ENCODE data around the gene PRF1. TPM values are rescaled to one million over a fixed set of nuclear protein-coding genes. Genes with fewer than 3 reads are reported as not detected.
"Not testable (repeated sequence)": the region's sequence is repeated elsewhere in the genome, so short reads cannot be mapped to it uniquely, and the experiment has no call there.

PRF1 gene
- total RNA-seq: 10 to 100 TPM in 1 of 4 donors, 1 to 10 TPM in 3; 3.0 to 21.4 (median 3.6) TPM

DNA sequence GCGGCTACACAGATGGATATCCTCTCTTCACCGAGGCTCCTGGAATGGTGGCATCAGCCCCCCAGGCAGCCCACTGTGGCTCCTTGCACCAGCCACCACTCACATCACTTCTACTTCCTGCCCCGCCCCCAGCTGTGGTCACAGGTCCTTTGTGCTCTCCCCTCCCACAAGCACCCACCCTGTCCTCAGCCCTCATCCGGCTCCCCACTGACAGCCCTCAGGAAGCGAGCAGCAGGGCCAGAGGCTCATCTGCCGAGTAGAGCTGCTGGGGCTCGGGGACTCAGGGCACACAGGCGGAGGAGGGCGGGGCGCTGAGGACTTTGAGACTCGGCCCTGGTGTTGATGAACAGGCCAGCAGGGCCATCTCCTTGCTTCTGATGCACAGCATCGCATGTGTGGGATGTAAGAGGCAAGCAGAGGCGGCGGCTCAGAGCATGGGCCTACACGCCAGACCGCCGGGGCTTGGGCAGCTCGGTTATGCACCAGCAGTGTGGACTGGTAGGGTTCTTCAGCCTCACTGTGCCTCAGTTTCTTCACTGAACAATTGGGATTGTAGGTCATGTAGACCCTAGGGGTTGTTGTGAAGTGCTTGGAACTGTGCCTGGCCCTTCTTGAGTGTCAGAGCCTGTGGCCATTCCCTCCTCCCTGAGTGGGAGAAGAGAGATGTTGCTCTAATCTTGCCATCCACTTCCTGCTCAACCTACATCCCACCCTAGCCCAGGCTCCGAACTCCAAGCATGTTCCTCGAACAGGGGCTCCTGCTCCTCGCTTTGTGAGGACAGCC lies at the start of gene PRF1:
Gene PRF1, minus strand, starts transcription at position 77 of the 784 bp plus-strand sequence. CDS start 1,839 bp downstream, outside the sequence.
- DNase-seq (ENCODE audit: low spot score): no peak
- ATAC-seq (ENCODE audit: low FRiP score): peak; percentile 35
- no peak for TF ChIP-seq CTCF (IDR thresholded peaks at IDR 0.05)

DNA sequence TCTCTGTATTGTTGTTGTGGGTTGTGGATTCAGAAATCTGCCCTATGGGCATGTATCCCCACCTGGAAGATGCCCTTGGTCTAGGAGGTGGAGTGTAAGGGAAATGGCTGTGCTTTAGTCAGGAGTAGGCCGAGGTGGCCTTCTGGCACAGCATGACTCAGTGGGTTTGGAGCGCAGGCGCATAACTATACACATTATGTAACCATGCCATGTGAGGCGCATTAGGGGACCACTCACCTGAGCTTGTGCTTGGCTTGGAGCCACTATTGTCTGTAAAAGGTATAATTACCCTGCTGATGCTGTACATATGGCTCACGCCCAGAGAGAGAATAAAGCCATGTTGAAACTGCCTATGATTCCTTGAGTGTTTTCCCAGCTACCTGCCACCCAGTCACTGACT lies 49.1 kb upstream of the PRF1 start:
- TF ChIP-seq CTCF (IDR thresholded peaks at IDR 0.05): no peak
- DNase-seq (ENCODE audit: low spot score) (no peak), ATAC-seq (ENCODE audit: low FRiP score) (no peak)

GRCh38 chr10:70650718-70651117 lies 48.2 kb upstream of the PRF1 start:
- ATAC-seq (ENCODE audit: low FRiP score) (no peak), DNase-seq (ENCODE audit: low spot score) (no peak)
- TF ChIP-seq CTCF (IDR thresholded peaks at IDR 0.05): no peak

DNA sequence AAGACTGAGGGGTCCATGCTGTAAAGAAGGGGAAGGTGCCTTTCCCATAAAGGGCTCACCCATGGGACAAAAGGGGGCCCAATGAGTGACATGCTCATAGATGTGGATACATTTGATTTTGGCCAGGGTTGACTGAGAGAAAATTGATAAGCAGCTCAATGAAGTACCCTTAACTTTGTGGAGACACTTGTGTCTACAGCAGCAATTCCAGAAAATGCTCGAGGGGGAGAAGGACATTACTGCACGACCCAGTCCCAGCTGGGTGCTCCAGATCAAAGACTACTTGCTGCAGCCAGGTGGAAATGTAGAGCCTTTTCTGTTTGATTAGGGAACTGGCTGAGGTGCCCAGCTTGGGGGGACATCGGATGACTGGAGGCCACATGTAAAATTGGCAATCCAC lies 47.6 kb upstream of the PRF1 start:
- DNase-seq (ENCODE audit: low spot score): no peak
- TF ChIP-seq CTCF (IDR thresholded peaks at IDR 0.05): no peak
- no peak for ATAC-seq (ENCODE audit: low FRiP score)

DNA sequence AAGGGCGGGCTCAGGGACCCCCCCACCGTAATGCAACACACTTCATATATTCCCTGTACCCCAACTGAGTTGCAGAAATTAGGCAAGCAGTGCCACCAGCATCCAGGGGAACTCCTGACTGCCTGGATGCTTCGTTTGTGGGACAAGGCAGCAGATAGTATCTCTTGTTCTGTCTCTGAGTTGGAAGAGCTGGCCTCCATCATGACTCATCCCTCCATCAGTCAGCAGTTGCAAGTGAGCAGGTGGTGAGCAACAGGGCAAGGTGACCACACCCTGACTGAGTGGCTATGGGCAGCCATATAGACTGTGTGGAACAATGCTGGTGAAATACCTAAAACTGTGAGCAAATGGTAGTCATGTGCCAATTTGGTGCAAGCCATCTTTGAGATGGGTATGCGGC lies 47.0 kb upstream of the PRF1 start:
- ATAC-seq (ENCODE audit: low FRiP score) (no peak), DNase-seq (ENCODE audit: low spot score) (no peak)
- no peak for TF ChIP-seq CTCF (IDR thresholded peaks at IDR 0.05)

DNA sequence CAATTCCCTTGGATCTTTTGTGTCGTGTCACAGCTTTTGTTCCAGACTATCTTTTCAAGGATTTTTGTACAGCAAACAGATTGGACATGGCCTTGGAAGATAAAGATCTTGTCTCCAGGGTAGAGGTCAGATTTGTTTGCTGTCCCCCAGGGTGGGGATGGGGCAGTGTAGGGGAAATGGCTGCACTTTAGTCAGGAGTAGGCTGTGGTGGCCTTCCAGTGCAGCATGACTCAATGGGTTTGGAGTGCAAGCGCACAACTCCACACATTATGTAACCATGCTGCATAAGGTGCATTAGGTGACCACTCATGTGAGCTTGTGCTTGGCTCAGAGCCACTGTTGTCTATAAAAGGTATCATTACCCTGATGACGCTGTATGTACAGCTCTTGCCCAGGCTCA lies 45.9 kb upstream of the PRF1 start:
- DNase-seq (ENCODE audit: low spot score) (no peak), ATAC-seq (ENCODE audit: low FRiP score) (no peak)
- TF ChIP-seq CTCF (IDR thresholded peaks at IDR 0.05): no peak

DNA sequence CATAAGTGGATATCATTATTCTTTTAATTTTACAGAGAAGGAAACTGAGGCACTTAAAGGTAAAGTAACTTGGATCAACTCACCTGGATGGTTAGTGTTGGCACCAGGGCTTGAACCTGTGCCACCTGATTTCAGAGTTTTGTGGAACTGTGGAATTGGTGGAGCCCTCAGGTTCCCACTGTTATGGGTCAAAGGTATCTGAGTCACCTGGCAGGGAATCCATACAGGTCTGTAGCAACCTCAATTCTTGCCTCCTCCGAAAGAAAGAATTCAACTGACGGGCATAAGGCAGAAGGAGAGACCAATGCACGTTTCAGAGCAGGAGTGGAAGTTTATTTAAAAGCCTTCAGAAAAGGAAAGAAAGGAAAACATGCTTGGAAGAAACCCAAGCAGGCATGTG lies 44.5 kb upstream of the PRF1 start:
- DNase-seq (ENCODE audit: low spot score) (no peak), ATAC-seq (ENCODE audit: low FRiP score) (no peak)
- no peak for TF ChIP-seq CTCF (IDR thresholded peaks at IDR 0.05)

- not testable (repeated sequence) for DNase-seq (ENCODE audit: low spot score); ATAC-seq (ENCODE audit: low FRiP score)
Observed at GRCh38 chr10:70644959-70645358, 42.4 kb upstream of the PRF1 start.

GRCh38 chr10:70643272-70643671 lies 40.7 kb upstream of the PRF1 start:
- ATAC-seq (ENCODE audit: low FRiP score); DNase-seq (ENCODE audit: low spot score): not testable (repeated sequence)

DNA sequence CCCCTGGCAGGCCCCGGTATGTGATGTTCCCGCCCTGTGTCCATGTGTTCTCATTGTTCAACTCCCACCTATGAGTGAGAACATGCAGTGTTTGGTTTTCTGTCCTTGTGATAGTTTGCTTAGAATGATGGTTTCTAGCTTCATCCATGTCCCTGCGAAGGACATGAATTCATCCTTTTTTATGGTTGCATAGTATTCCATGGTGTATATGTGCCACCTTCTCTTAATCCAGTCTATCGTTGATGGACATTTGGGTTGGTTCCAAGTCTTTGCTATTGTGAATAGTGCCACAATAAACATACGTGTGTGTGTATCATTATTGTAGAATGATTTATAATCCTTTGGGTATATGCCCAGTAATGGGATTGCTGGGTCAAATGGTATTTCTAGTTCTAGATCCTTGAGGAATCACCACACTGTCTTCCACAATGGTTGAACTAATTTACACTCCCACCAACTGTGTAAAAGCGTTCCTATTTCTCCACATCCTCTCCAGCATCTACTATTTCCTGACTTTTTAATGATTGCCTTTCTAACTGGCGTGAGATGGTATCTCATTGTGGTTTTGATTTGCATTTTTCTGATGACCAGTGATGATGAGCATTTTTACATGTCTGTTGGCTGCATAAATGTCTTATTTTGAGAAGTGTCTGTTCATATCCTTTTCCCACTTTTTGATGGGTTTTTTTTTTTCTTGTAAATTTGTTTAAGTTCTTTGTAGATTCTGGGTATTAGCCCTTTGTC lies 37.3 kb upstream of the PRF1 start:
- not testable (repeated sequence) for ATAC-seq (ENCODE audit: low FRiP score)

More for the DNA sequence above, 37.3 kb upstream of the PRF1 start:
- not testable (repeated sequence) for DNase-seq (ENCODE audit: low spot score)

All from omental fat pad (tissue), 4 donors.